Spinal cord (tissue), 10 donors: ENCODE results near the gene RGS9. TPM values are rescaled to one million over a fixed set of nuclear protein-coding genes. Genes with fewer than 3 reads are reported as not detected.

Experiments used
- DNase-seq, 6 donors: peaks; one replicate each; pipeline versions ENCODE4 v3.0.0 to v3.0.0-alpha.2; 2013 to 2015; ENCODE audit warnings: low spot score in 6 of 6, low read depth in 4 of 6
- H3K27ac ChIP-seq: one replicate; pipeline ENCODE4 v1.5.1; 2013; ENCODE audit warnings: low read depth, low read length, control low read depth
- H3K27me3 ChIP-seq: one replicate; pipeline ENCODE4 v1.6.1; 2013; ENCODE audit warnings: low read length; ENCODE audit not compliant: control insufficient read depth, insufficient read depth
- H3K36me3 ChIP-seq: one replicate; pipeline ENCODE4 v1.6.1; 2013; ENCODE audit warnings: low read length; ENCODE audit not compliant: control insufficient read depth, insufficient read depth
- H3K4me1 ChIP-seq: one replicate; pipeline ENCODE4 v1.6.1; 2013; ENCODE audit warnings: low read length; ENCODE audit not compliant: control insufficient read depth, insufficient read depth
- H3K4me3 ChIP-seq: one replicate; pipeline ENCODE4 v1.5.1; 2013; ENCODE audit warnings: low read depth, low read length, control low read depth
- H3K9me3 ChIP-seq: one replicate; pipeline ENCODE4 v1.6.1; 2013; ENCODE audit warnings: low read length; ENCODE audit not compliant: control insufficient read depth, insufficient read depth
- WGBS: methylation state at CpG from one replicate; pipeline ENCODE4 v1.1.5; 2013; ENCODE audit warnings: missing lambda C conversion rate; ENCODE audit not compliant: insufficient coverage; 5-methylcytosine and 5-hydroxymethylcytosine counted together
- polyA plus RNA-seq, 2 donors: library from polyadenylated mRNA; unstranded; fragments of 120-200 nt; gene quantifications; one replicate each; pipeline ENCODE4 v1.2.1, GENCODE V29; 2013; ENCODE audit not compliant: insufficient read length in 2 of 2
- total RNA-seq, 2 donors: library from RNA; depleted of rRNA in 1 of 2; stranded (reverse); fragments of 120-200 nt in 1 of 2; fragments of >200 nt in 1 of 2; gene quantifications; one replicate each; pipeline versions ENCODE4 v1.2.3 to v1.2.4, GENCODE V29; 2013 to 2014
- donor health status: healthy.

RGS9 gene
- total and polyA plus RNA-seq, 4 donors, result 19.1 to 42.4 (median 37.2) TPM

DNA sequence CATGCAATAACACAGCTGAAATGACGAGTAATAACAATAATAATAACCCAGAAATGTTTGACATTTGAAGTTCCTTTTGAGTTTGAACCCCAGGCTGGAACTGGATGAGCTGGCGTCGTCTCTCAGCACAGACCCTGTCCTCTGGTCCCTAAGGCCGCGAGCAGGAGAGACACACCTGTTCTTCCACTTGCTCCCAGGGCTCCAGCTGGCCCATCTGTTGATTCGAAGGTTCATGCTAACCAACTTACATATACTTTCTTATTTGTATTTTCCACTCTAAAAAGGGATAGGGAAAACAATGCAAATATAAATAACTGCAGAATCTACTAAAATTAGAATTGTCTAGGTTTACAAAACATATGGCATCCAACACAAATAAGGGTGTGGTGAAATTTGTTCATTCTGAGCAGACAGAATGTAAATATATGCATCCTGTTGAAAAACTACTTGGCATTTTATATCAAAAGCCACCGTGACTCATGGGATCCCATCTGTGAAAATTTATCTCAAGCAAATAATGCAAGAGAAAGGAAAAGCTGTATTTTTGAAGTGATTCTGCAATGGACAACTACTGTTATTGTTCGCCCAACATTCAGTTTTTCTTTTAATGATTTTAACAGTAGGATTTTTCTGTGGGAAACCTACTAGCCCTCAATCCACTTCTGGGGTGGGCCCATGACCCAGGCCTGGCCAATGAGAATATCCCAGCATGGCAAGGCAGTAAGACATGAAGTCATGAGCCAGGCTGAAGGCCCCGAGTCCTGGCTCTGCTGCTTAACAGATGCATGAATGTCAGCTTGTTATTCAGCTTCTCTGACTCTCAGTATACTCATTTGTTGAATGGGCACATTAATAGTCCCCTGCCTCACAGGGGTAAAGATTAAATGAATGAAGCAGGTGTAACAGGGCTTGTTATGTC, 13.2 kb upstream of the RGS9 start:
- no peaks in the 10 kb centered on the region for H3K36me3 ChIP-seq
- WGBS, result 91% methylated on average over 5 of the region's 9 CpGs
- H3K27ac ChIP-seq, result peak overlapping the region; percentile 94
- H3K9me3 ChIP-seq, result no peaks in the 10 kb centered on the region
- H3K4me3 ChIP-seq, result peak overlapping the region; percentile 98
- DNase-seq, result peak in 1 of 6 donors; percentile 28
- no peaks in the 10 kb centered on the region for H3K27me3 ChIP-seq
- peaks cover 11% of the 10 kb centered on the region for H3K4me1 ChIP-seq

DNA sequence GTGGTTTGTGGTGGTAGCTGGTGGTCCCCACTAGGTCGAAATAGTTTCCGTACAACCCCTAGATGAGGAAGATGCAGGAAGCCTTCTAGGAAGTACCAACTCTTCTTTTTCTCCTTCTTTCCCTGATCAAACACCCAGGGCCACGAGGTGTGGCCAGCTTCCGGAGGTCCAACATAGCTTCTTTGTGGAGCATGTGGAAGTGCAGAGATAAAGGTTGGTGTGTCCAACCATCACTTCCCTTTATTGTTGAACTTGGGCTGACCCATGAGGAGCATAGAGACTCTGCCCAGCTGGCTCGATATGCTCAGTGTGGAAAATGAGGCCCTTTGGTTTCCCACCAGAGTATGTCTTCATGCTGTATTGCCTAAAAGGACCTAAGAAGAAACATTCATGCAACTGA, 6.3 kb upstream of the RGS9 start:
- Histone ChIP-seq H3K4me3 (no peak overlapping the region), H3K36me3 (no peaks in the 10 kb centered on the region), H3K9me3 (no peaks in the 10 kb centered on the region), H3K27me3 (no peaks in the 10 kb centered on the region), H3K27ac (no peak overlapping the region), H3K4me1 (no peaks in the 10 kb centered on the region)
- 94% methylated on average over 2 of the region's 5 CpGs for WGBS
- DNase-seq, result no peak

- Histone ChIP-seq H3K4me1 (no peaks in the 10 kb centered on the region), H3K27me3 (no peaks in the 10 kb centered on the region), H3K36me3 (no peaks in the 10 kb centered on the region), H3K9me3 (no peaks in the 10 kb centered on the region), H3K27ac (no peak overlapping the region), H3K4me3 (no peak overlapping the region)
- 86% methylated on average over 4 of the region's 6 CpGs for WGBS
- no peak for DNase-seq
These were observed 5.9 kb upstream of the RGS9 start for GRCh38 chr17:65131240-65131639.

GRCh38 chr17:65131946-65132345, 5.2 kb upstream of the RGS9 start:
- no peaks in the 10 kb centered on the region for H3K9me3 ChIP-seq
- no peaks in the 10 kb centered on the region for H3K36me3 ChIP-seq
- 96% methylated on average over 5 of the region's 5 CpGs for WGBS
- H3K4me3 ChIP-seq, result no peak overlapping the region
- H3K4me1 ChIP-seq, result peaks cover 2% of the 10 kb centered on the region
- H3K27ac ChIP-seq, result no peak overlapping the region
- no peaks in the 10 kb centered on the region for H3K27me3 ChIP-seq
- no peak for DNase-seq

GRCh38 chr17:65134035-65134434, 3.1 kb upstream of the RGS9 start:
- no CpG with 5 or more reads among the region's 2 CpGs for WGBS
- Histone ChIP-seq H3K36me3 (no peaks in the 10 kb centered on the region), H3K27me3 (no peaks in the 10 kb centered on the region), H3K9me3 (no peaks in the 10 kb centered on the region), H3K27ac (no peak overlapping the region), H3K4me1 (peaks cover 21% of the 10 kb centered on the region), H3K4me3 (no peak overlapping the region)
- no peak for DNase-seq

GRCh38 chr17:65139101-65139764, 2.1 kb downstream of the RGS9 start:
- no peak for DNase-seq
- 50% methylated on average over 7 of the region's 7 CpGs for whole genome bisulfite sequencing
- Histone ChIP-seq H3K9me3 (no peaks in the 10 kb centered on the region), H3K4me1 (peaks cover 36% of the 10 kb centered on the region), H3K27me3 (no peaks in the 10 kb centered on the region), H3K4me3 (no peak overlapping the region), H3K27ac (no peak overlapping the region), H3K36me3 (no peaks in the 10 kb centered on the region)

DNA sequence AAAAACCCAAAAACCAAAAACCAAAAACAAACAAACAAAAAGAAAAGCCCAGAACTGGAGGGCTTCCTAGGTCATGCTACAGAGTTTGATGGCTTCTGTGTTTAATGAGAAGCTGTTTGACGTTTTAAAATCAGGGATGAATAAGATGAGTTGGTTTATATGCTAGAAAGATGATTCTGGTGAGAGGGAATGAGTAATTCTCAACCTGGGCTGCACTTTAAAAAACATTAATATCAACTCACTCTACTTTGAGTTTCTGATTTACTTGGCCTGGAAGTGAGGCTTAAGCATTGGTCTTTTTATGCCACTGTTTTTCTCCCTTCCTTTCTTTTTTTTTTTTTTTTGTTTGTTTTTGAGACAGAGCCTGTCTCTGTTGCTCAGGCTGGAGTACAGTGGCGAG, 5.1 kb downstream of the RGS9 start:
- H3K4me1 ChIP-seq, result peaks cover 51% of the 10 kb centered on the region
- DNase-seq, result no peak
- no peak overlapping the region for H3K4me3 ChIP-seq
- no peaks in the 10 kb centered on the region for H3K27me3 ChIP-seq
- no peaks in the 10 kb centered on the region for H3K9me3 ChIP-seq
- H3K36me3 ChIP-seq, result no peaks in the 10 kb centered on the region
- 100% methylated on average over 1 of the region's 2 CpGs for WGBS
- H3K27ac ChIP-seq, result no peak overlapping the region

DNA sequence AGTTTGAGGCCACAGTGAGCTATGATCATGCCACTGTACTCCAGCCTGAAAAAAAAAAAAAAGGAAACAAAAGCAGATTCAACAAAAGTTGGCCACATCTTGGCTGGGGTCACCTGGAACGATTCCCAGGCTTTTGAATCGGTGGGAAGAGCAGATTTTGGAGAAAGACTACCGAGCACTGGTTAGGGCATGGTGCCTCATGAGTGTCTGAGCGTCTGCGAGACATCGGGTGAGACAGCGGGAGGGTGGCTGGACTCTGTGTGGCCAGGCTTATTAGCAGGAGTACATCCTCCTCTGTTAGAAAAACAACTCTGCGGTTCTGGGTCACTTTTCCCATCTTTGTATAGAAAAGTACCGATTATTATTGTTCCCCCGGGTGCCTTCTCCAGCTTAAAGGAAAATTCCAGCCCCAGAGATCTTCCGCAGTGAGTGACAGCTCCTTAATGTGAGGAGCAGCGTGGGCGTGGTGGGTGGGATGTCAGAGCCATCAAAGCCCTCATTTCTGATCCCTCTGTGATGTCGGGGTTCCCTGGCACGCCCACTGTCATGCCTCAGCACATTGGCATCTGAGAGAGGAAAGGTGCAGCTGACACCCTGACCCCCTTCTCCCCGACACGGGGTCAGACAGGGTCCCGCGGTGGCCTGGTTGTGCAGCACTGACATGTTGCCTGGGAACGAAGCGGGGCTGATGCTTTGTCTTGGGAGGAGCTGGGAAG, 6.9 kb downstream of the RGS9 start:
- Histone ChIP-seq H3K9me3 (no peaks in the 10 kb centered on the region), H3K27me3 (no peaks in the 10 kb centered on the region), H3K4me3 (no peak overlapping the region), H3K27ac (no peak overlapping the region), H3K4me1 (peaks cover 34% of the 10 kb centered on the region), H3K36me3 (no peaks in the 10 kb centered on the region)
- peak in 2 of 6 donors; percentile 74 to 80 for DNase-seq
- 15% methylated on average over 13 of the region's 21 CpGs for WGBS

GRCh38 chr17:65145743-65146142, 8.6 kb downstream of the RGS9 start:
- Histone ChIP-seq H3K27me3 (no peaks in the 10 kb centered on the region), H3K36me3 (no peaks in the 10 kb centered on the region), H3K27ac (no peak overlapping the region), H3K4me3 (no peak overlapping the region), H3K9me3 (no peaks in the 10 kb centered on the region), H3K4me1 (peaks cover 29% of the 10 kb centered on the region)
- 85% methylated on average over 5 of the region's 11 CpGs for WGBS
- DNase-seq, result no peak
